Parathyroid adenoma (tissue), 2 donors: ENCODE results near the gene USP24.
"Not testable (repeated sequence)": the region's sequence is repeated elsewhere in the genome, so short reads cannot be mapped to it uniquely, and the experiment has no call there.

Source experiments
- H2AFZ ChIP-seq: fragments of 300-600 bp; sonication (generic); one replicate; pipeline ENCODE4 v1.7.0; 2017; ENCODE audit warnings: antibody characterized with exemption, mild to moderate bottlenecking
- H3K27ac ChIP-seq: fragments of 300-600 bp; sonication (generic); one replicate; pipeline ENCODE4 v1.7.0; 2017
- H3K27me3 ChIP-seq: fragments of 300-600 bp; sonication (generic); one replicate; pipeline ENCODE4 v1.7.0; 2017; ENCODE audit warnings: low read length; ENCODE audit not compliant: control insufficient read depth, insufficient read depth
- H3K36me3 ChIP-seq: fragments of 300-600 bp; sonication (generic); one replicate; pipeline ENCODE4 v1.7.0; 2017; ENCODE audit warnings: low read length; ENCODE audit not compliant: control insufficient read depth, insufficient read depth
- H3K4me1 ChIP-seq: fragments of 300-600 bp; sonication (generic); one replicate; pipeline ENCODE4 v1.7.0; 2017; ENCODE audit warnings: control low read depth
- H3K4me2 ChIP-seq: fragments of 300-600 bp; sonication (generic); one replicate; pipeline ENCODE4 v1.7.0; 2017; ENCODE audit warnings: low read length
- H3K4me3 ChIP-seq: fragments of 300-600 bp; sonication (generic); one replicate; pipeline ENCODE4 v1.7.0; 2017; ENCODE audit warnings: low read depth, low read length
- H3K79me2 ChIP-seq: fragments of 300-600 bp; sonication (generic); one replicate; pipeline ENCODE4 v1.7.0; 2017; ENCODE audit warnings: control low read depth
- H3K9ac ChIP-seq: fragments of 300-600 bp; sonication (generic); one replicate; pipeline ENCODE4 v1.7.0; 2017; ENCODE audit warnings: mild to moderate bottlenecking
- H3K9me3 ChIP-seq: fragments of 300-600 bp; sonication (generic); one replicate; pipeline ENCODE4 v1.7.0; 2017; ENCODE audit warnings: low read length; ENCODE audit not compliant: control insufficient read depth
- TF ChIP-seq, protein P1 (sequence below): fragments of 300-600 bp; sonication (generic); IDR thresholded peaks from one replicate; pipeline ENCODE4 v1.7.0; 2017; ENCODE audit warnings: antibody characterized with exemption, mild to moderate bottlenecking
- donor health status: primary hyperparathyroidism.

Gene USP24

DNA sequence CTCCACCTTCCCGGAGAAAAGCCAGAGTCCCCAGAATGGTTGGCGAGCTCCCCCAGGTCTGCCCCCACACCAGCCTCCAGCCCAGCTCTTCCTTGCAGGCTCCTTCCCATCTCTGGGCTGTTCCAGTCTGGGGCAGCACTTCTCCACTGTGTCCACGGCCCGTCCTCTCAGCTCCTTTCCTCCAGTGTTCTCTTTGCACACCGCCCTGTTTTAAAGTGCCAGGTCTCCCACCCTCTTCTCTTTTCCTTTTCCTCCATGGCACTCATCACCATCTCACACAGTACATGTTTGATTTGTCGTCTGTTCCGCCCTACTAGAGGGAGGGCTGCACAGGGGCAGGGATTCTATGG is 181.9 kb downstream of the USP24 start:
- no peaks in the 10 kb centered on the region for H3K27me3 ChIP-seq
- H3K79me2 ChIP-seq = no peaks in the 10 kb centered on the region
- no peak overlapping the region for H3K4me2 ChIP-seq
- no peaks in the 10 kb centered on the region for H3K9me3 ChIP-seq
- no peaks in the 10 kb centered on the region for H3K4me1 ChIP-seq
- H3K27ac ChIP-seq = no peak overlapping the region
- H3K36me3 ChIP-seq = no peaks in the 10 kb centered on the region
- no peak overlapping the region for H3K9ac ChIP-seq
- TF ChIP-seq, protein P1, sequence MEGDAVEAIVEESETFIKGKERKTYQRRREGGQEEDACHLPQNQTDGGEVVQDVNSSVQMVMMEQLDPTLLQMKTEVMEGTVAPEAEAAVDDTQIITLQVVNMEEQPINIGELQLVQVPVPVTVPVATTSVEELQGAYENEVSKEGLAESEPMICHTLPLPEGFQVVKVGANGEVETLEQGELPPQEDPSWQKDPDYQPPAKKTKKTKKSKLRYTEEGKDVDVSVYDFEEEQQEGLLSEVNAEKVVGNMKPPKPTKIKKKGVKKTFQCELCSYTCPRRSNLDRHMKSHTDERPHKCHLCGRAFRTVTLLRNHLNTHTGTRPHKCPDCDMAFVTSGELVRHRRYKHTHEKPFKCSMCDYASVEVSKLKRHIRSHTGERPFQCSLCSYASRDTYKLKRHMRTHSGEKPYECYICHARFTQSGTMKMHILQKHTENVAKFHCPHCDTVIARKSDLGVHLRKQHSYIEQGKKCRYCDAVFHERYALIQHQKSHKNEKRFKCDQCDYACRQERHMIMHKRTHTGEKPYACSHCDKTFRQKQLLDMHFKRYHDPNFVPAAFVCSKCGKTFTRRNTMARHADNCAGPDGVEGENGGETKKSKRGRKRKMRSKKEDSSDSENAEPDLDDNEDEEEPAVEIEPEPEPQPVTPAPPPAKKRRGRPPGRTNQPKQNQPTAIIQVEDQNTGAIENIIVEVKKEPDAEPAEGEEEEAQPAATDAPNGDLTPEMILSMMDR = no peak
- H2AFZ ChIP-seq = no peak overlapping the region
- no peak overlapping the region for H3K4me3 ChIP-seq

DNA sequence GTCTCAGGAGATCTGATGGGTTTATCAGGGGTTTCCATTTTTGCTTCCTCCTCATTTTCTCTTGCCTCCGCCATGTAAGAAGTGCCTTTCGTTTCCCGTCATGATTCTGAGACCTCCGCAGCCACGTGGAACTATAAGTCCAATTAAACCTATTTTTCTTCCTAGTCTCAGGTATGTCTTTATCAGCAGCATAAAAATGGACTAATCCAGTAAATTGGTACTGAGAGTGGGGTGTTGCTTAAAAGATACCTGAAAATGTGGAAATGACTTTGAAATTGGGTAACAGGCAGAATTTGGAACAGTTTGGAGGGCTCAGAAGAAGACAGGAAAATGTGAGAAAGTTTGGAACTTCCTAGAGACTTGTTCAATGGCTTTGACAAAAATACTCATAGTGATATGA is 184.1 kb downstream of the USP24 start:
- H3K4me2 ChIP-seq, H3K9me3 ChIP-seq, H3K27me3 ChIP-seq, H2AFZ ChIP-seq, H3K27ac ChIP-seq, H3K4me1 ChIP-seq, H3K36me3 ChIP-seq, H3K9ac ChIP-seq, H3K4me3 ChIP-seq, H3K79me2 ChIP-seq: not testable (repeated sequence)

DNA sequence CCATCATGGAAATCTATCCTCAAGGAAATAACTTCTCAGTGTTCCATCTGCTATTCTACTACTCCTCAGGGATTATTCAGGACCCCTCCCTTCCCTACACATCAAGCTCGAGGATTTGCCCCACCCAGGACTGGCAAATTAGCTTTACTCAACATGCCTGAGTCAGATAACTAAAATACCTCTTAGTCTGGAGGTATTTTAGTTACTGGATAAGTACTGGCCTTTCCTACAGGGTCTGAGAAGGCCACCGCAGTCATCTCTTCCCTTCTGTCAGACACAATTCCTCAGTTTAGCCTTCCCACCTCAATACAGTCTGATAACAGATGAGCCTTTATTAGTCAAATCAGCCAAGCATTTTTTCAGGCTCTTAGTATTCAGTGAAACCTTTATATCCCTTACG is 188.5 kb downstream of the USP24 start:
- H3K4me1 ChIP-seq, H3K36me3 ChIP-seq, H3K27me3 ChIP-seq, H3K4me3 ChIP-seq, H3K9me3 ChIP-seq, H3K9ac ChIP-seq, H3K79me2 ChIP-seq, H2AFZ ChIP-seq, H3K27ac ChIP-seq, H3K4me2 ChIP-seq: not testable (repeated sequence)

DNA sequence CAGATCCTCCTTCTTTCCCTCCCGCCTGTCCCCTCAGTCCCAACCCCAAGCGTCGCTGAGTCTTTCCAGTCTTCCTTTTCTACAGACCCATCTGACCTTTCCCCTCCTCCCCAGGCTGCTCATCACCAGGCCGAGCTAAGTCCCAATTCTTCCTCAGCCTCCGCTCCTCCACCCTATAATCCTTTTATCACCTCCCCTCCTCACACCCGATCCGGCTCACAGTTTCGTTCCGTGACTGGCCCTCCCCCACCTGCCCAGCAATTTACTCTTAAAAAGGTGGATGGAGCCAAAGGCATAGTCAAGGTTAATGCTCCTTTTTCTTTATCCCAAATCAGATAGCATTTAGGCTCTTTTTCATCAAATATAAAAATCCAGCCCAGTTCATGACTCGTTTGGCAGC is 191.0 kb downstream of the USP24 start:
- H3K4me1 ChIP-seq, H3K9me3 ChIP-seq, H3K27me3 ChIP-seq, H2AFZ ChIP-seq, H3K9ac ChIP-seq, H3K4me3 ChIP-seq, H3K27ac ChIP-seq, H3K4me2 ChIP-seq, H3K36me3 ChIP-seq, H3K79me2 ChIP-seq: not testable (repeated sequence)

DNA sequence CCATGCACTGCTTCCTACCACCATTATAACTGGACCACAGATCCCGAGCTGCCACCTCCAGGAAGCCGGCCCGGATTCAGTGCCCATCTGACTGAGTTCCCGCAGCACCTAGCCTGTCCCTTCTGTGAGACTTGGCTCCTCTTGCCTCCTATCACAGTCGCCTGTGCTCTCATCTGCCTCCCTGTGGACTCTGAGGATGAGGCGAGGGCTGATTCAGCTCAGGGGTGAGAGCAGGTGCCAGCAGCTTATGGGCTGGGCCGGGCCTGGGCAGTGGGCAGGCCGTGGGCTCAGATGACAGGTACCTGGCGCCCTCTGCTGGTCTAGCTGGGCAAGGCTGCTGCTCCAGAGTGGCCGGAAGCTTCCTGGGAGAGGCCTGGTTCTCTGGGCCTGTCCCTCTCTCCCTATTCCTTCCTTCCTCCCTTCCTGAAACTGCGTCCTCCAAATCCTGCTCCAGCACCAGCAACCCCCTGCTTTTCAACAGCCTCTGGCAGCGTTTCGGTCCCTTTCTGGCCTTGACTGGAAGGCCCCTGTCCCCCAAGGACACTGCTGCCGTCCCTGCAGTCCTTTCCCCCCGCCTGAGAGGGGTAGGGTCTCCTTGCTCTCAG is 193.1 kb downstream of the USP24 start:
- Histone ChIP-seq H3K27ac (no peak overlapping the region), H3K4me1 (no peaks in the 10 kb centered on the region)

DNA sequence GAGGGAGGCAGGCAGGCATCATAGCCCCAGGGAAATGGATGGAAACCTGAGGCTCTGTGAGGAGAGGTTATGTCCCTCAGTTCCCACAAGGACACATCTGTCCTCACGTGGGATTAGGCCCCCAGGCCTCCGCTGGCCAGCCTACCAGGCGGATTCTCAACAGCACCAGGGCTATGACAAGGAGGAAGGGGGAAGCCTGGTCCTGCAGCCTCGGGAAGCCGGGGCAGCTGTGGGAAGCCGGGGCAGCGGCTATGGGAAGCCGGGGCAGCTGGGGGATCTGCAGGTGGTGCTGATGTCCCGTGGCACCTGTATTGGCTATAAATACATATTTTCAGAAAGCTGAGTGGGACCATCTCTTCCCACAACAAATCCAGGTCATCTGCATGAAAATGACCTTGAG is 196.8 kb downstream of the USP24 start:
- Histone ChIP-seq H3K36me3 (no peaks in the 10 kb centered on the region), H3K27me3 (no peaks in the 10 kb centered on the region), H2AFZ (no peak overlapping the region)

More for the DNA sequence above, 193.1 kb downstream of the USP24 start:
- H3K4me2 ChIP-seq = no peak overlapping the region
- no peaks in the 10 kb centered on the region for H3K9me3 ChIP-seq
- H3K79me2 ChIP-seq = no peaks in the 10 kb centered on the region
- TF ChIP-seq, protein P1 = peak; percentile 89
- H2AFZ ChIP-seq = peak overlapping the region; percentile 65
- H3K9ac ChIP-seq = no peak overlapping the region
- no peak overlapping the region for H3K4me3 ChIP-seq
- no peaks in the 10 kb centered on the region for H3K36me3 ChIP-seq
- H3K27me3 ChIP-seq = no peaks in the 10 kb centered on the region

More for the DNA sequence above, 196.8 kb downstream of the USP24 start:
- no peak overlapping the region for H3K4me3 ChIP-seq
- no peak overlapping the region for H3K9ac ChIP-seq
- no peaks in the 10 kb centered on the region for H3K9me3 ChIP-seq
- H3K4me1 ChIP-seq = no peaks in the 10 kb centered on the region
- TF ChIP-seq, protein P1 = no peak
- H3K4me2 ChIP-seq = no peak overlapping the region
- no peak overlapping the region for H3K27ac ChIP-seq
- H3K79me2 ChIP-seq = no peaks in the 10 kb centered on the region
